Neuronal stem cell (in vitro differentiated cells): ENCODE results near the gene PSMB7.
A peak's percentile ranks its signal among the peaks of the same experiment; 100 is the strongest.

Experiments
- DNase-seq: peaks from one replicate; pipeline ENCODE4 v3.0.0-alpha.2; 2013; ENCODE audit warnings: low spot score
- H2AFZ ChIP-seq: one replicate; pipeline ENCODE4 v1.6.1; 2013; ENCODE audit warnings: mild to moderate bottlenecking, low read length, inconsistent platforms
- H2AK5ac ChIP-seq: 2 replicates; pipeline ENCODE4 v1.6.1; 2013; ENCODE audit warnings: low read depth, mild to moderate bottlenecking, inconsistent platforms, low read length, moderate library complexity, mixed read lengths
- H2BK120ac ChIP-seq: 2 replicates; pipeline ENCODE4 v1.6.1; 2013; ENCODE audit warnings: low read depth, mild to moderate bottlenecking, inconsistent platforms, low read length, moderate library complexity, mixed read lengths
- H2BK12ac ChIP-seq: one replicate; pipeline ENCODE4 v1.6.1; 2013; ENCODE audit warnings: low read length, inconsistent platforms
- H2BK15ac ChIP-seq: 2 replicates; pipeline ENCODE4 v1.6.1; 2013; ENCODE audit warnings: mild to moderate bottlenecking, low read length, inconsistent platforms, mixed read lengths
- H2BK5ac ChIP-seq: one replicate; pipeline ENCODE4 v1.6.1; 2013; ENCODE audit warnings: inconsistent platforms, mild to moderate bottlenecking, low read length, moderate library complexity
- H3K14ac ChIP-seq: one replicate; pipeline ENCODE4 v1.6.1; 2013; ENCODE audit warnings: low read length, inconsistent platforms
- H3K18ac ChIP-seq: 2 replicates; pipeline ENCODE4 v1.6.1; 2013; ENCODE audit warnings: low read length, inconsistent platforms
- H3K23ac ChIP-seq: 2 replicates; pipeline ENCODE4 v1.6.1; 2013; ENCODE audit warnings: low read depth, mild to moderate bottlenecking, mixed read lengths, low read length, inconsistent platforms; ENCODE audit not compliant: poor library complexity
- H3K27ac ChIP-seq: replicated peaks from 3 replicates; pipeline ENCODE4 v1.5.1; 2013; ENCODE audit warnings: low read length, inconsistent platforms
- H3K27me3 ChIP-seq, 3 experiments: 2 replicates each; pipeline ENCODE4 v1.6.1; 2013; ENCODE audit warnings: low read length in 3 of 3, mild to moderate bottlenecking in 2 of 3, inconsistent platforms in 1 of 3, low read depth in 1 of 3, mixed read lengths in 1 of 3, moderate library complexity in 1 of 3; ENCODE audit not compliant: control insufficient read depth in 3 of 3, insufficient read depth in 3 of 3
- H3K36me3 ChIP-seq, 2 donors: replicated peaks in 1 of 2; 2 replicates each; pipeline ENCODE4 v1.6.1; 2013; ENCODE audit warnings: low read length in 2 of 2; ENCODE audit not compliant: control insufficient read depth in 2 of 2, insufficient read depth in 2 of 2
- H3K4ac ChIP-seq: 2 replicates; pipeline ENCODE4 v1.6.1; 2013; ENCODE audit warnings: inconsistent platforms, mild to moderate bottlenecking, low read length, moderate library complexity
- H3K4me1 ChIP-seq, 2 donors: 1 replicate in 1 of 2; 2 replicates in 1 of 2; pipeline ENCODE4 v1.6.1; 2013; ENCODE audit warnings: low read length in 2 of 2, low read depth in 1 of 2; ENCODE audit not compliant: control insufficient read depth in 2 of 2, insufficient read depth in 1 of 2
- H3K4me2 ChIP-seq: one replicate; pipeline ENCODE4 v1.6.1; 2013; ENCODE audit warnings: mild to moderate bottlenecking, low read length, inconsistent platforms; ENCODE audit not compliant: insufficient read depth, poor library complexity, severe bottlenecking
- H3K4me3 ChIP-seq, 2 donors: 2 replicates each; pipeline ENCODE4 v1.5.1; 2013; ENCODE audit warnings: low read length in 2 of 2, mild to moderate bottlenecking in 2 of 2, inconsistent platforms in 1 of 2, moderate library complexity in 1 of 2
- H3K79me1 ChIP-seq: one replicate; pipeline ENCODE4 v1.6.1; 2013; ENCODE audit warnings: low read depth, mild to moderate bottlenecking, inconsistent platforms, low read length, moderate library complexity
- H3K9ac ChIP-seq: one replicate; pipeline ENCODE4 v1.6.1; 2013; ENCODE audit warnings: mild to moderate bottlenecking, low read depth, low read length, inconsistent platforms; ENCODE audit not compliant: poor library complexity
- H3K9me3 ChIP-seq, 2 donors: replicated peaks in 1 of 2; 2 replicates each; pipeline versions ENCODE3 to v1.6.1; 2013; ENCODE audit warnings: low read length in 2 of 2, mild to moderate bottlenecking in 2 of 2, inconsistent platforms in 1 of 2, low read depth in 1 of 2, mixed read lengths in 1 of 2, moderate library complexity in 1 of 2; ENCODE audit not compliant: control insufficient read depth in 2 of 2, insufficient read depth in 1 of 2
- H4K8ac ChIP-seq: one replicate; pipeline ENCODE4 v1.6.1; 2013; ENCODE audit warnings: low read depth, mild to moderate bottlenecking, inconsistent platforms, low read length, moderate library complexity
- H4K91ac ChIP-seq: one replicate; pipeline ENCODE4 v1.6.1; 2013; ENCODE audit warnings: low read length, low read depth, mild to moderate bottlenecking, inconsistent platforms; ENCODE audit not compliant: poor library complexity
- WGBS, 2 donors: extraction: QIAGEN DNeasy Blood & Tissue Kit; methylation state at CpG; one replicate each; pipeline ENCODE4 v1.1.7; 2013; ENCODE audit warnings: missing lambda C conversion rate in 2 of 2, mixed read lengths in 1 of 2; ENCODE audit not compliant: insufficient read length in 2 of 2, insufficient replicate concordance in 1 of 2; ENCODE audit errors: extremely low coverage in 2 of 2; 5-methylcytosine and 5-hydroxymethylcytosine counted together

The PSMB7 gene

DNA sequence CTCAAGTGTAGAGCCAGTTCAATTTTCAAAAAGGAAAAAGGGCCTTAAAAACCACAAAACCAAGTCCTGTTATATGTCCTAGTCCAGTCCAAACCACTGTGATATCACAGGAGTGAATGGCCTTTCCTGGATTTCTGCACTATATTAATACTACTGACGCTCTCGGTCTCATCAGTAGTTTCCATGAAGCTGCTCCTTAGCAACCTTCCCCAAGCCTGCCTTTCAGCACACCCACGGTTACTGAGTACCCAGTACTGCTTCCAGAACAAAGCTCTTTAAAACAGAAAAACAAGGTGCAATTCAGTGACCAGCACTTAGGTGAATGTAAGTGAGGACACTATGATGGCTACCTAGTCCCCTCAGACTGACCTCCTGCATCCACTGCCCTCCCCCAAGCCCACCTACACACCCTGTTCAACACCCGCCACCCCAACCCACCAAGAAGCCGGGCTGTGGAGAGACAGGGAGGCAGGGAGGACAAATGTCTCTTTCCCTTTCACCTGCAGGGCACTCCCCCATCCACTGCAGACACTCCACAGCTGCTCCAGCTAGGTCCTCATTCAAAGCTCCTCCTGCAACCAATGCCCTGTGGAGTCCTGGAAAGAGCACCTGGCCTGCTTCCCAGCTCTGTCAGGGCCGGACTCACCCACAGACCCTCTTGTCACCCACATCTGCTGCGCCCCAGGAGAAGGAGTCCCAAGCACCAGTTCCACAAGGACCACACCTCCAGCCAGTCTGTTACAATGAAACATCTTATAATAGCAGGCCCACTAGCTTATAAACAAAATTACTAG lies 25.9 kb downstream of the PSMB7 start:
- no CpG with 5 or more reads among the region's 7 CpGs for WGBS, 2 donors
- H3K36me3 ChIP-seq: peaks cover 0 to 10% of the 10 kb centered on the region in 2 donors

DNA sequence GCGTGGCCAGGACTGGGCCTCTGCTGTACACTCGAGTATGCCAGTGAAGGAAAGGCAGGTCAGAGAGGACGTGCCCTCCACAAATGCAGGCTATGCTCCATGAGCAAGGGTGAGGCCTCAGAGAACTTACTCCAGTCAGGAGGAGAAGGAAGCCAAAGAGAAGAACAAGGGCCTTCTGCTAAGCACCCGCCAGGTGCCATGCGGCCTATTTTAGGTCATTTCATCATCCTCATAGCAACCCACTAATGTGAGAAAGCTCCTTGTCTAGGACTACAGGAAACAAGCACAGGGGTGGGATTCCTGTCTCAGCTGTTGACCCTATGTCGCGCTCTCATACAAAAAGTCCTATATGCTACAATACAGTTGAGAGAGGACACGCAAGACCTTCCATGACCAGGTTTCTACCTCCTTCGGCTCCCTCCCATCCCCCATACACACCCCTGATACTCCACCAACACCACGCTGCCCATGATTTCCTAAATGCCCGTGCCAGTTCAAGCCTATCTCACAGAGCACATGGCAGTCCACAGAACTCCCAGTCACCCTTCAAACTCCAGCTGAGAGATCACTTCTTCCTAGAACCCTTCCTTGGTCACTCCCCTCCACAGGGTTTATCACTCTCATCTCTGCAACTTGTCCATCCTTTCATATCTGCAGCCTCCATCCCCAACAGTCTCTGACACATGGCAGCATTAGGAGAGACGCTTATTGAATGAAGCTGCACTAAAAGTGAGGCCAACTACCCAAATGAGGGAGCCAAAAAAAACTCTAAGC lies 26.8 kb downstream of the PSMB7 start:
- no peak overlapping the region for H3K18ac ChIP-seq
- no peak for DNase-seq
- H3K79me1 ChIP-seq: peaks cover 3% of the 10 kb centered on the region
- H3K4me1 ChIP-seq: peaks cover 17 to 19% of the 10 kb centered on the region in 2 donors
- no peak overlapping the region for H2AK5ac ChIP-seq
- no peak overlapping the region for H2BK5ac ChIP-seq
- H4K91ac ChIP-seq: no peak overlapping the region
- H2BK15ac ChIP-seq: no peak overlapping the region
- H3K27ac ChIP-seq: no peak overlapping the region
- no peak overlapping the region for H2AFZ ChIP-seq
- peaks cover 0 to 12% of the 10 kb centered on the region in 2 donors for H3K36me3 ChIP-seq
- H3K14ac ChIP-seq: no peak overlapping the region
- H3K23ac ChIP-seq: no peak overlapping the region
- H3K9ac ChIP-seq: no peak overlapping the region
- H3K4ac ChIP-seq: no peak overlapping the region
- WGBS, 2 donors: no CpG with 5 or more reads among the region's 12 CpGs
- H3K27me3 ChIP-seq: no peaks in the 10 kb centered on the region
- no peak overlapping the region for H2BK12ac ChIP-seq
- no peak overlapping the region for H4K8ac ChIP-seq
- H3K4me2 ChIP-seq: no peak overlapping the region
- H3K4me3 ChIP-seq: no peak overlapping the region
- no peaks in the 10 kb centered on the region for H3K9me3 ChIP-seq
- H2BK120ac ChIP-seq: no peak overlapping the region

More for the DNA sequence above, 25.9 kb downstream of the PSMB7 start:
- H2BK12ac ChIP-seq: no peak overlapping the region
- no peak overlapping the region for H3K4me3 ChIP-seq
- no peak for DNase-seq
- no peaks in the 10 kb centered on the region for H3K9me3 ChIP-seq
- H3K9ac ChIP-seq: no peak overlapping the region
- no peaks in the 10 kb centered on the region for H3K27me3 ChIP-seq
- H2AFZ ChIP-seq: no peak overlapping the region
- H3K27ac ChIP-seq: no peak overlapping the region
- H4K91ac ChIP-seq: no peak overlapping the region
- H4K8ac ChIP-seq: no peak overlapping the region
- H2BK5ac ChIP-seq: no peak overlapping the region
- H2AK5ac ChIP-seq: no peak overlapping the region
- no peak overlapping the region for H2BK120ac ChIP-seq
- H3K4me2 ChIP-seq: no peak overlapping the region
- no peak overlapping the region for H2BK15ac ChIP-seq
- H3K4me1 ChIP-seq: peaks cover 18 to 19% of the 10 kb centered on the region in 2 donors
- peaks cover 3% of the 10 kb centered on the region for H3K79me1 ChIP-seq
- peak overlapping the region; percentile 11 for H3K14ac ChIP-seq
- H3K18ac ChIP-seq: no peak overlapping the region
- no peak overlapping the region for H3K23ac ChIP-seq
- no peak overlapping the region for H3K4ac ChIP-seq

DNA sequence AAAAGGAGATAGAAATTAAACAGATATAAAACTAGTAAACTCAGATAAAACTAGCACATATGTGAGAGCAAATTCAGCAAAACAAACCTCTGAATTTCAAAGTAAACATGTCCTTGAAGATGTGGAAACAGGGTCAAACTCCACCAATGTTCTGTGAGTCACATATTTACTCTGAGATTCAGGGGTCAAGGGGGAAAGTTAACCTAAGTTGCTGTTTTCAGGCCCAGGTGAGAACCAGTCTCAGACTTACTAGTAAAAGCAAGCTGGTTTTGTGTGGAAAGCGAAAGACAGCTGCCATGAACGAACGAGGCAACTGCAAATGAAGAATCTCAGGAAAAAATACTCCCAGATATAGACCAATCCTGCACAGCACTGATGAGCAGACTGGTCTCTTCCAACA lies 29.0 kb downstream of the PSMB7 start:
- no peak overlapping the region for H3K27ac ChIP-seq
- H3K4me3 ChIP-seq: no peak overlapping the region
- no peak overlapping the region for H2BK120ac ChIP-seq
- no peak overlapping the region for H2AFZ ChIP-seq
- no peak overlapping the region for H2BK5ac ChIP-seq
- no peak overlapping the region for H2BK12ac ChIP-seq
- H3K36me3 ChIP-seq: peaks cover 0 to 28% of the 10 kb centered on the region in 2 donors
- no peak overlapping the region for H4K8ac ChIP-seq
- H3K27me3 ChIP-seq: no peaks in the 10 kb centered on the region
- no peak overlapping the region for H3K18ac ChIP-seq
- peaks cover 7 to 12% of the 10 kb centered on the region in 2 donors for H3K4me1 ChIP-seq
- H3K4ac ChIP-seq: no peak overlapping the region
- no peak overlapping the region for H2AK5ac ChIP-seq
- no CpG with 5 or more reads among the region's 3 CpGs for WGBS, 2 donors
- no peak overlapping the region for H3K23ac ChIP-seq
- no peak overlapping the region for H3K9ac ChIP-seq
- H2BK15ac ChIP-seq: no peak overlapping the region
- no peak overlapping the region for H4K91ac ChIP-seq
- H3K9me3 ChIP-seq: no peaks in the 10 kb centered on the region
- DNase-seq: no peak
- no peak overlapping the region for H3K14ac ChIP-seq
- H3K79me1 ChIP-seq: no peaks in the 10 kb centered on the region
- no peak overlapping the region for H3K4me2 ChIP-seq

DNA sequence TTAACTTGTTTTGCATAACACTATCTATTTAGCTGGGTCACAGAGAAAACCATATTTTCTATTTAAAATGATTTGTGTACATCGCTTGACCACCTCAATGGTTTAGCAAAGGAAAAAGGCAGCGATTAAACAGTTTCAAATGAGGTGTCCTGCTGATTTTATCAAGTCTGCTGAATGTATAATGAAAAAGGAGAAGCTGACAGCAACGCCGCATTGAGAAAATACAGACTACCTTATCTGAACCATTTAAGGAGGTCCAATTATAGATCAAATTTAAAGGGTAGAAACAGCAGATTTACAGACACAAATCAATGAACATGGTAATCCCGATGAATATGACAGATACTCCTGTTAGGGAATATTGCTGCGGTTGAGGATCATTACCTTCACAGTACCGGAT lies 29.6 kb downstream of the PSMB7 start:
- H3K9ac ChIP-seq: no peak overlapping the region
- H3K4me1 ChIP-seq: peaks cover under 1 to 6% of the 10 kb centered on the region in 2 donors
- no peak overlapping the region for H3K14ac ChIP-seq
- no peak overlapping the region for H3K23ac ChIP-seq
- H2BK5ac ChIP-seq: no peak overlapping the region
- H2BK12ac ChIP-seq: no peak overlapping the region
- no peak for DNase-seq
- no peak overlapping the region for H3K4ac ChIP-seq
- no peak overlapping the region for H2AK5ac ChIP-seq
- H3K36me3 ChIP-seq: peaks cover 0 to 34% of the 10 kb centered on the region in 2 donors
- no peaks in the 10 kb centered on the region for H3K27me3 ChIP-seq
- WGBS, 2 donors: no CpG with 5 or more reads among the region's 7 CpGs
- H3K4me3 ChIP-seq: no peak overlapping the region
- H2BK15ac ChIP-seq: no peak overlapping the region
- H3K27ac ChIP-seq: no peak overlapping the region
- H4K8ac ChIP-seq: no peak overlapping the region
- H4K91ac ChIP-seq: no peak overlapping the region
- no peak overlapping the region for H2AFZ ChIP-seq
- H2BK120ac ChIP-seq: no peak overlapping the region
- H3K18ac ChIP-seq: no peak overlapping the region
- H3K79me1 ChIP-seq: no peaks in the 10 kb centered on the region
- H3K4me2 ChIP-seq: no peak overlapping the region
- H3K9me3 ChIP-seq: no peaks in the 10 kb centered on the region
